Activated CD4-positive, alpha-beta T cell treated with anti-CD3 and anti-CD28 coated beads for 4 hours (primary cell): ENCODE data around the gene CEP112.
"Not testable (repeated sequence)": the region's sequence is repeated elsewhere in the genome, so short reads cannot be mapped to it uniquely, and the experiment has no call there.

ENCODE experiments used
- DNase-seq, 2 donors: peaks; one replicate each; pipeline ENCODE4 v3.0.0-alpha.2; 2020

CEP112 gene

GRCh38 chr17:66149562-66149961 lies 42.4 kb downstream of the CEP112 start:
- DNase-seq = no peak

GRCh38 chr17:66146394-66146793 lies 45.5 kb downstream of the CEP112 start:
- DNase-seq = no peak

GRCh38 chr17:66143657-66144282 lies 48.2 kb downstream of the CEP112 start:
- DNase-seq = no peak

GRCh38 chr17:66142428-66142827 lies 49.5 kb downstream of the CEP112 start:
- DNase-seq = no peak

- no peak for DNase-seq
Measured at GRCh38 chr17:66138120-66138519, 53.8 kb downstream of the CEP112 start.

- no peak for DNase-seq
Measured at GRCh38 chr17:66135896-66136295, 56.0 kb downstream of the CEP112 start.

- DNase-seq = no peak
Measured at GRCh38 chr17:66135219-66135618, 56.7 kb downstream of the CEP112 start.

GRCh38 chr17:66129759-66130158 lies 62.2 kb downstream of the CEP112 start:
- DNase-seq = no peak

GRCh38 chr17:66126231-66126630 lies 65.7 kb downstream of the CEP112 start:
- DNase-seq = no peak

GRCh38 chr17:66123163-66123562 lies 68.8 kb downstream of the CEP112 start:
- no peak for DNase-seq

- DNase-seq = no peak
Measured at GRCh38 chr17:66115246-66115645, 76.7 kb downstream of the CEP112 start.

- DNase-seq = no peak
Measured at GRCh38 chr17:66114609-66115008, 77.3 kb downstream of the CEP112 start.

GRCh38 chr17:66107731-66108130 lies 84.2 kb downstream of the CEP112 start:
- DNase-seq = no peak

GRCh38 chr17:66098040-66098439 lies 93.9 kb downstream of the CEP112 start:
- DNase-seq = no peak

GRCh38 chr17:66094727-66095126 lies 97.2 kb downstream of the CEP112 start:
- no peak for DNase-seq

- no peak for DNase-seq
Measured at GRCh38 chr17:66091445-66092080, 100.4 kb downstream of the CEP112 start.

- no peak for DNase-seq
Measured at GRCh38 chr17:66089764-66090163, 102.2 kb downstream of the CEP112 start.

GRCh38 chr17:66088173-66088572 lies 103.8 kb downstream of the CEP112 start:
- DNase-seq = no peak

GRCh38 chr17:66087073-66087472 lies 104.9 kb downstream of the CEP112 start:
- DNase-seq = no peak

GRCh38 chr17:66085221-66085620 lies 106.7 kb downstream of the CEP112 start:
- DNase-seq = no peak

- DNase-seq = not testable (repeated sequence)
Measured at GRCh38 chr17:66080670-66081069, 111.3 kb downstream of the CEP112 start.

GRCh38 chr17:66076546-66077190 lies 115.3 kb downstream of the CEP112 start:
- no peak for DNase-seq

GRCh38 chr17:66073384-66073783 lies 118.5 kb downstream of the CEP112 start:
- no peak for DNase-seq

- no peak for DNase-seq
Measured at GRCh38 chr17:66063686-66064085, 128.2 kb downstream of the CEP112 start.
